Ascending aorta (tissue), 2 donors: ENCODE data around the gene IFITM10. TPM values are rescaled to one million over a fixed set of nuclear protein-coding genes. Genes with fewer than 3 reads are reported as not detected.

Experiments used
- DNase-seq, 2 donors: peaks; one replicate each; pipeline ENCODE4 v3.0.0-alpha.2; 2019; ENCODE audit warnings: low spot score in 2 of 2
- H3K27ac ChIP-seq, 2 donors: fragments of 200-600 bp; sonication (generic); one replicate each; pipeline ENCODE4 v1.5.1; 2016 to 2017; ENCODE audit warnings: mild to moderate bottlenecking in 1 of 2
- H3K27me3 ChIP-seq: fragments of 200-600 bp; sonication (generic); one replicate; pipeline ENCODE4 v1.5.1; 2017
- H3K36me3 ChIP-seq, 2 donors: fragments of 200-600 bp; sonication (generic); one replicate each; pipeline ENCODE4 v1.5.1; 2016
- H3K4me1 ChIP-seq, 2 donors: fragments of 200-600 bp; sonication (generic); one replicate each; pipeline ENCODE4 v1.5.1; 2016 to 2017; ENCODE audit warnings: mild to moderate bottlenecking in 1 of 2
- H3K4me3 ChIP-seq, 2 donors: fragments of 200-600 bp; sonication (generic); one replicate each; pipeline ENCODE4 v1.5.1; 2016 to 2017; ENCODE audit warnings: mild to moderate bottlenecking in 1 of 2
- H3K9me3 ChIP-seq, 2 donors: fragments of 200-600 bp; sonication (generic); one replicate each; pipeline ENCODE4 v1.5.1; 2016
- intact Hi-C: fragments of 100-400 bp; cut with DNase I; formaldehyde crosslinking; loops from one replicate; pipeline ENCODE4 v1.15.1; 2023
- total RNA-seq: library from RNA; depleted of rRNA; stranded (reverse); fragments of >200 nt; gene quantifications from one replicate; pipeline ENCODE4 v1.1.0, GENCODE V29; 2016
- TF ChIP-seq, protein P1 (sequence below), 3 experiments: fragments of 200-600 bp in 2 of 3; fragments of 450-650 bp in 1 of 3; sonication (generic) in 2 of 3; IDR thresholded peaks; one replicate each; pipeline ENCODE4 v1.5.1; 2016 to 2019; ENCODE audit warnings: antibody characterized with exemption in 3 of 3, mild to moderate bottlenecking in 1 of 3, moderate library complexity in 1 of 3

The IFITM10 gene
- total RNA-seq, 1 donor from 2014 or later, result 2.9 TPM

DNA sequence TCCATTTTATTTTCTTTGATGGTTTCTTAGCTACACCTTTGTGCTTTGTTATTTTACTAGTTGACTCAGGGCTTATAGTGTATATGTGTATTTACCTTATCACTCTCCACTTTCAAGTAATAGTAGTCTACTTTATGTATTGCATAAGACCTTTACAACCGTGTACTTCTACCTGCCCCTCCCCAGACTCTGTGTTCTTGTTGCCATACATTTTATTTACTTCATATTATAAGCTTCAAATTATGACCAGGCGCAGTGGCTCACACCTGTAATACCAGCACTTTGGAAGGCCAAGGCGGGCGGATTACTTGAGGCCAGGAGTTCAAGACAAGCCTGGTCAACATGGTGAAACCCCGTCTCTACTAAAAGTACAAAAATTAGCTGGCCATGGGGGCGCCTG is 41.5 kb upstream of the IFITM10 start:
- H3K27ac ChIP-seq, result no peak overlapping the region
- DNase-seq, result no peak
- TF ChIP-seq, protein P1, sequence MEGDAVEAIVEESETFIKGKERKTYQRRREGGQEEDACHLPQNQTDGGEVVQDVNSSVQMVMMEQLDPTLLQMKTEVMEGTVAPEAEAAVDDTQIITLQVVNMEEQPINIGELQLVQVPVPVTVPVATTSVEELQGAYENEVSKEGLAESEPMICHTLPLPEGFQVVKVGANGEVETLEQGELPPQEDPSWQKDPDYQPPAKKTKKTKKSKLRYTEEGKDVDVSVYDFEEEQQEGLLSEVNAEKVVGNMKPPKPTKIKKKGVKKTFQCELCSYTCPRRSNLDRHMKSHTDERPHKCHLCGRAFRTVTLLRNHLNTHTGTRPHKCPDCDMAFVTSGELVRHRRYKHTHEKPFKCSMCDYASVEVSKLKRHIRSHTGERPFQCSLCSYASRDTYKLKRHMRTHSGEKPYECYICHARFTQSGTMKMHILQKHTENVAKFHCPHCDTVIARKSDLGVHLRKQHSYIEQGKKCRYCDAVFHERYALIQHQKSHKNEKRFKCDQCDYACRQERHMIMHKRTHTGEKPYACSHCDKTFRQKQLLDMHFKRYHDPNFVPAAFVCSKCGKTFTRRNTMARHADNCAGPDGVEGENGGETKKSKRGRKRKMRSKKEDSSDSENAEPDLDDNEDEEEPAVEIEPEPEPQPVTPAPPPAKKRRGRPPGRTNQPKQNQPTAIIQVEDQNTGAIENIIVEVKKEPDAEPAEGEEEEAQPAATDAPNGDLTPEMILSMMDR (IDR thresholded peaks at IDR 0.05), result no peak
- intact Hi-C loops, result no loop called here
- no peaks in the 10 kb centered on the region for H3K27me3 ChIP-seq
- no peaks in the 10 kb centered on the region for H3K9me3 ChIP-seq
- H3K4me3 ChIP-seq, result no peak overlapping the region
- no peaks in the 10 kb centered on the region for H3K36me3 ChIP-seq
- H3K4me1 ChIP-seq, result no peaks in the 10 kb centered on the region

DNA sequence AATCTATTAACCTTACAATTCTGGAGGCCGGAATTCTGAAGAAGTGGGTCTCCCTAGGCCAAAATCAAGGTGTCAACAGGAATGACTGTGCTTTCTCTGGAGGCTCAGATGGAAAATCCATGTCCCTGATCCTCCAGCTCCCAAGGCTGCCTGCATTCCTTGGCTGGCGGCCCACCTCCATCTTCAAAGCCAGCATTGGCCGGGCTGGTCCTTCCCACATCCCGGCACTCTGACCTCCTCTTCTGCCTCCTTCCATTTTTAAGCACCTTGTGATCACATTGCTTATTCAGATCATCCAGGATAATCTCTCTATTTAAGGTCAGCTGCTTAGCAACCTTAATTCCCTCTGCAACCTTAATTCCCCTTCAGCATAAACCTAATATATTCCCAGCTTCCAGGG is 36.1 kb upstream of the IFITM10 start:
- Histone ChIP-seq H3K4me3 (no peak overlapping the region), H3K9me3 (no peaks in the 10 kb centered on the region), H3K4me1 (no peaks in the 10 kb centered on the region), H3K36me3 (no peaks in the 10 kb centered on the region), H3K27ac (no peak overlapping the region), H3K27me3 (no peaks in the 10 kb centered on the region)
- no peak for DNase-seq
- intact Hi-C loops, result no loop called here
- TF ChIP-seq, protein P1 (IDR thresholded peaks at IDR 0.05), result no peak

DNA sequence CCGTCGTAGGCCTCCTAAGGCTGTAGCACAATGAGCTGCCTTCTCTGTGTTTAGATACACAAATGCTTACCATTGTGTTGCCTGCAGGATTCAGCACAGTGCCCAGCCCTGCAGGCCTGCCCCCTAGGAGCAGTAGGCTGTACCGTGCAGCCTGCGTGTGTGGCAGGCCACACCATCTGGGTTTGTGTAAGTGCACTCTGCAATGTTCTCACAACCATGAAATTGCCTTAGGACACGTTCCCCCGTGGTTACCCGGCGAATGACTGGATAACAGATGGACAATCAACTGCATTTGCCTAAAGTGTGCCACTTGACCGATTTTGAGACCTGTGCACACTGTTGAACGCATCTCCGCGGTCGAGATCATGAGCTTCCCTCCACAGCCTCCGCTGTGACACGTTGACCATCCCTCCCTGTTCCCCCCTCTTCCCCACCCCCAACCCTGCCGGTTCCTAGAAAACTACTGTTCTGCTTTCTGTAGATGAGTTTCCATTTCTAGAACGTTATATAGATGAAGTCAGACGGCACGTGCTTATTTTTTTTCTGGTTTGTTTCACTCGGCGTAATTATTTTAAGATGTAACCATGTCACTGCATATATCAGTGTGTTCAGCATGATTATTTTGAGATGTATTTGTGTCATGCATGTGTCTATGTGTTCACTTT is 35.5 kb upstream of the IFITM10 start:
- Histone ChIP-seq H3K36me3 (no peaks in the 10 kb centered on the region), H3K4me3 (no peak overlapping the region), H3K27me3 (no peaks in the 10 kb centered on the region), H3K9me3 (no peaks in the 10 kb centered on the region), H3K27ac (no peak overlapping the region), H3K4me1 (no peaks in the 10 kb centered on the region)
- DNase-seq, result no peak
- TF ChIP-seq, protein P1 (IDR thresholded peaks at IDR 0.05), result no peak
- intact Hi-C loops, result no loop called here

DNA sequence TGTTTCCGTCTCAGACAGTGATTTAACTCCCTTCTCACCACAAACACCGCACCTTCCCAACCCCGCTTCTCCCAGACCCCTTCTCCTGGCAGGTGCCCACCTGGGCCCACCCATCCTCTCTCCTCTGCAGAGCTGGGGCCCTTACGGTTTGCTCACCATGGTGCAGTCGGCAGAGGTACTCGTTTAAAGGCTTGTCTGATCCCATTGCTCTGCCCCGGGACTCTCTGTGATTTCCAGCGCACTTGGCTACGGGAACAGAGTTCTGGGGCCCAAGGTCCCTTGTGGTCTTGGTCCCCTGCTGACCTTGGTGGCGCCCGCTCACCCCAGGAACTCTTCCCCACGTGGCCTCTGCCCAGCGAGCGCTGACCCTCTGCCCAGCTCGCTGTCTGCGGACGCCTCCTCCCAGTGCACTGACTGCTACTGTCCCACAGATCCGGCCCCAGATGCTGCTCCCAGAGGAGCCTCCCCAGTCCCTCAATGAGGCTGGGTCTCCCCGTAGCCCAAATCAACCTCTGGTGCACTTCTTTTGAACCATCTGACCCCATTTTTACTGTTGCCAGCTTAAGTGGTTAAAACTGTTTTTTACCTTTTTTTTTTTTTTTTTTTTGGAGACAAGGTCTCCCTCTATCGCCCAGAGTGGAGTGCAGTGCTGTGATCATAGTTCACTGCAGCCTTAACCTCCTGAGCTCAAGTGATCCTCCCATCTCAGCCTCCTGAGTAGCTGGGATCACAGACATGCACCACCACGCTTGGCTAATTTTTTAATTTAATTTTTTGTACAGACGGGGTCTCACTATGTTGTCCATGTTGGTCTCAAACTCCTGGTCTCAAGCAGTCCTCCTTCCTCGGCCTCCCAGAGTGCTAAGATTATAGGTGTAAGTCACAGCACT is 34.6 kb upstream of the IFITM10 start:
- Histone ChIP-seq H3K4me1 (no peaks in the 10 kb centered on the region), H3K9me3 (no peaks in the 10 kb centered on the region), H3K36me3 (no peaks in the 10 kb centered on the region), H3K4me3 (no peak overlapping the region), H3K27ac (no peak overlapping the region), H3K27me3 (no peaks in the 10 kb centered on the region)
- intact Hi-C loops, result no loop called here
- TF ChIP-seq, protein P1 (IDR thresholded peaks at IDR 0.05), result no peak
- DNase-seq, result no peak

DNA sequence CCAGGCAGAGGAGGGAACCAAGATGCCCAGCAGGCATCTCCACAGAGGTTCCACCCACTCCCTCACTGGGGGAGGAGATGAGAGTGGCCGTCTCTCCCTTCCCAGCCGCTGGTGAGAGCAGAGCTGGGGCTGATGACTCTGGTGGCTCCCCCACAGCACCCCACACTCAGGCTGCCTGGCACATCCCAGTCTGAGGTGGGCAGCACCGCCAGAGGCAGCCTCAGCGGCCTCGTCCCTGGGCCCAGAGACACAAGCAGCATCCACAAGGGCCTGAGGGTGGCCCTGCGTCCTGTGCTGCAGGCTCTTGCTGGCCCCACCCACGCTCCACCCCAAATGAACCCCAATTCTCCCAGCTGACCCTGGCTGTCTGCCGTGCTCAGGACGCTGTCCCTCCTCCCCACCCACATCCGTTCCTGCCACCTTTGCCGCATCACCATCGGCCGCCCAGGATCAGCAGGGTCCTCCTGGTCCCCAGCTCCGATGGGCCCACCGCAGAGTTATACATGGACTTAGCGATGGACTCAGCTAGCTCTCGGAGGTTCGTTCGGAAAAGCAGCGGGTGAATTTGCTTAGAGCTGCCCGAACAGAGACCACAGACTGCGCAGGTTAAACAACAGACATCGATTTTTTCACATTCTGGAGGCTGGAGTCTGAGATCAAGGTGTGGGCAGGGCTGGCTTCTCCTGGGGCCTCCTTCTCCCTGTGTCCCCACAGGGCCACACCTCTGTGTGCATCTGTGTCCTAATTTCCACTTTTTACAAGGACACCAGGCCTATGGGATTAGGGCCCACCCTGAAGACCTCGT is 33.5 kb upstream of the IFITM10 start:
- DNase-seq, result peak in 1 of 2 donors; percentile 63
- intact Hi-C loops, result no loop called here
- Histone ChIP-seq H3K4me1 (no peaks in the 10 kb centered on the region), H3K9me3 (no peaks in the 10 kb centered on the region), H3K27ac (no peak overlapping the region), H3K4me3 (no peak overlapping the region), H3K36me3 (no peaks in the 10 kb centered on the region), H3K27me3 (no peaks in the 10 kb centered on the region)
- TF ChIP-seq, protein P1 (IDR thresholded peaks at IDR 0.05), result no peak
